Dedifferentiated amniotic fluid mesenchymal stem cell (primary cell): ENCODE measurements around the gene STMP1.
"Not testable (repeated sequence)": the region's sequence is repeated elsewhere in the genome, so short reads cannot be mapped to it uniquely, and the experiment has no call there.

ENCODE experiments used
- DNase-seq: peaks from one replicate; pipeline ENCODE4 v3.0.0-alpha.2; 2016; ENCODE audit errors: extremely low spot score

The STMP1 gene

DNA sequence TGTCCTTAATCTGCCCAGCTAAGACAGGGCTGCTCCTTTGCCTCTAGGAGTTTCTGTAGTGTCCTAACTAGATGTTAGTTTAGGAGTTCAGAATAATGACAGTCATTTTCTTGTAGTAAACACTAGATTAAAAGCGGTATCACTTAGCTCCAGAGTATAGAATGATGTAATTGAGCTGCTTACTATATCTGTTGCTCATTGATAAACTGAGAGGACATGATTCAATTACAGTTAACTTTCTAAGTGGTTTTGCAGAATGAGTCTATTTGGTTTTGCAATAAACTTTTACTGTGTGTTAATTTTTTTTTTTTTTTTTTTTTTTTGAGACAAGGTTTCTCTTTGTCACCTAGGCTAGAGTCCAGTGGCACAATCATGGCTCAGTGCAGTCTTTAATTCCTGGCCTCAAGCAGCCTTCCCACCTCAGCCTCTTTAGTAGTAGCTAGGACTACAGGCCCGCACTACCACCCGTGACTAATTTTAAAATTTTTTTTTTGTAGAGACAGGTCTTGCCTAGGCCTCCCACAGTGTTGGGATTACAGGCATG, 1.8 kb downstream of the STMP1 start:
- no peak for DNase-seq

DNA sequence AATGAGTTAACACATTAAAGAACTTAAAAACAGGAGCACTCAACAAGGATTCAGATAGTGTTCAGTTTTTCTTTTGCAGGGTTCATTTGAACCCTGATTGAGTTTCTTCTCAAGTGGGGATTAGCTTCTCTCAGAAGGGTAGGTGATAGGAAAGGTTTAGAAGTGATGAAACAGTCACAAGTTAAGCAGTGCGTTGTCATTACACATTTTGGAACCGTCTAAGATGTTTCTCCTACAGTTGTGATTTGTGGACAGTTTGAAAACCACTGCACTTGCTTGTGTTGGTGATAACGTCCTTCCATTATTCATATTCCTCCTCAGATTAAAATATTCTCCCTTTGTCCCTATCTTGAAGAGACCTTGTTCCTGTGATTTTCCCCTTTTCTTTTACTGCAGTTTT, 2.7 kb downstream of the STMP1 start:
- DNase-seq, result no peak

DNA sequence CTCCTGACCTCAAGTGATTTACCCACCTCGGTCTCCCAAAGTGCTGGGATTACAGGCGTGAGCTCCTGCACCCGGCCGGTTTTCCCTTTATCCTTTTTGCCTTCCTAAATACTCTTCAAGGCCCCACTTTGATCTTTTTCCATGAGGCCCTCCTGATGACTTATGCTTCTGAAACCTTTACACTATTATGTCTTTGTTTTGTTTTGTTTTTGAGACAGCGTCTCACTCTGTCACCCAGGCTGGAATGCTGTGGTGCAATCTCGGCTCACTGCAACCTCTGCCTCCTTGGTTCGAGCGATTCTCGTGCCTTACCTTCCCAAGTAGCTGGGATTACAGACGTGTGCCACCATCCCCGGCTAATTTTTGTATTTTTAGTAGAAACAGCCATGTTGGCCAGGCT, 3.8 kb downstream of the STMP1 start:
- no peak for DNase-seq

DNA sequence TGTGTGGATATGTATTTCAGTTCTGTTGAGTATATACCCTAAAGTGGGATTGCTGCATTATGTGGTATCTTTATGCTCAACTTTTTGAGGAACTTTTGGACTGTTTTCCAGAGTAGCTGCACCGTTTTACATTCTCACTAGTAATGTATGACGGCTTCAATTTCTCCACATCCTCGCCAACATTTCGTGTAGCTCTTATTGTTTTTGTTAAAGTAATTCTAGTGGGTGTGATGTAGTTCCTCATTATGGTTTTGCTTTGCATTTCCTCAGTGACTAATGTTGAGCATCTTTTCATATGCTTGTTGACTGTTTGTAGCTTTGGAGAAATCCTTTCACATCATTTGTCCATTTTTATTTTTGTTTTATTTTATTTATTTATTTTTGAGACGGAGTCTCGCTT, 4.5 kb downstream of the STMP1 start:
- no peak for DNase-seq

DNA sequence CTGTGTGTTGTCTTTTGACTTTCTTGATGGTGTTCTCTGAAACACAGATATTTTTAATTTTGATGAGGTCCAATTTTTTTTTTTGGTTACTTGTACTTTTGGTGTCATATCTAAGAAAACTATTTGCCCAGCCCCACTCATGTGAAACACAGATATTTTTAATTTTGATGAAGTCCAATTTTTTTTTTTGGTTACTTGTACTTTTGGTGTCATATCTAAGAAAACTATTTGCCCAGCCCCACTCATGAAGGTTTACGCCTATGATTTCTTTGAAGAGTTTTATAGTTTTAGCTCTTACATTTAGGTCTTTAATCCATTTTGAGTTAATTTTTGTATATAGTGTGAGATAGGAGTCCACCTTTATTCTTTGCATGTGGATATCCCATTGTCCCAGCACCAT, 5.3 kb downstream of the STMP1 start:
- DNase-seq, result not testable (repeated sequence)

DNA sequence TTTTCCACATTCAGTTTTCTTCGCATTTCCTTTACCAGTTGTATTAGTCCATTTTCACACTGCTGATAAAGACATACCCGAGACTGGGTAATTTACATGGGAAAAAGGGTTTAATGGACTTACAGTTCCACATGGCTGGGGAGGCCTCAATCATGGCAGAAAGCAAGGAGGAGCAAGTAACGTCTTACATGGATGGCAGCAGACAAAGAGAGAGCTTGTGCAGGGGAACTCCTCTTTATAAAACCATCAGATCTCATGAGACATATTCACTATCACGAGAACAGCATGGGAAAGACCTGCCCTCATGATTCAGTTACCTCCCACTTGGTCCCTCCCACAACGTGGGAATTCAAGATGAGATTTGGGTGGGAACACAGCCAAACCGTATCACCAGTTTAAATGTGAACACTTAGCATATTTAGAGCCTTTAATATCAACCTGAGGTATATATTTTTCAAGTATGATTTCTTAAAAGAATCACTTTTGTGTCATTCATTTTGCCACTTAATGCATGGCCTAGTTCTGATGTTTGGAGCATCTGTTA, 6.6 kb downstream of the STMP1 start:
- not testable (repeated sequence) for DNase-seq

DNA sequence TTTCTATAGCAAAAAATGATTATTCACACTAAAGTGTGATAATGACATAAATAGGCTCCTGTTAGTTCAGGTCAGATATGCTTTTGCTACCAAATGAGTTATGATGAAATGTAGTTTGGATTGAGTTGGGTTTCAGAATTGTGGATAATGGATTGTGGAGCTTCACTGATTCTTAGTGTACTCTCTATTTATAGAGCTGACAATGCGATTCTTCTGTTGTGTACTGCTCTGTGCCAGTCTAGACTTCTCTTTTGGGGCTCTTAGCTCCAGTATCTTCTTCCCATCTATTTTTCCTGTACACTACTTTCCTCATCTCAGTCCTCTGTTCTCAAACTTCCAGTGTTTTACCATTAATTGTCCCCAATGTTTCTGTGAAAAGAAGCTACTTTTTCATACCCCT, 7.5 kb downstream of the STMP1 start:
- no peak for DNase-seq

DNA sequence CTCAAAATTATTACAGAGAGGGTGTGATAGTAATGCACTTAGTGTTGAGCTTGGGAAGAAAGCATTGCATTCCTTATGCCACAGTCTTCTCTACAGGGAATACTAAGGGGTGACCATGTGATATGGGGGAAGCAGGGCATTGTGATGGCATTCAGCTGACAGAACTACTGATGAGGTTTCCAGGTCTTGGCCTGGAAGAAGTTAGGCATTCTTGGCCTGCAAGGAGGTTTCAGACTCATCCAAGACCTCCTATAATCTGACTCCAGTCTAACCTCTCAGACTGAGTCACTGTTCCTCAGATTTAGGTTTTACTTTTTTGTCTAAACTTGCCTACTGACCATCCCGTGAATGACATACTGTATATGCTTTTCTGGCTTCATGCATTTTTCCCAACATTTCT, 7.9 kb downstream of the STMP1 start:
- peak; percentile 36 for DNase-seq

DNA sequence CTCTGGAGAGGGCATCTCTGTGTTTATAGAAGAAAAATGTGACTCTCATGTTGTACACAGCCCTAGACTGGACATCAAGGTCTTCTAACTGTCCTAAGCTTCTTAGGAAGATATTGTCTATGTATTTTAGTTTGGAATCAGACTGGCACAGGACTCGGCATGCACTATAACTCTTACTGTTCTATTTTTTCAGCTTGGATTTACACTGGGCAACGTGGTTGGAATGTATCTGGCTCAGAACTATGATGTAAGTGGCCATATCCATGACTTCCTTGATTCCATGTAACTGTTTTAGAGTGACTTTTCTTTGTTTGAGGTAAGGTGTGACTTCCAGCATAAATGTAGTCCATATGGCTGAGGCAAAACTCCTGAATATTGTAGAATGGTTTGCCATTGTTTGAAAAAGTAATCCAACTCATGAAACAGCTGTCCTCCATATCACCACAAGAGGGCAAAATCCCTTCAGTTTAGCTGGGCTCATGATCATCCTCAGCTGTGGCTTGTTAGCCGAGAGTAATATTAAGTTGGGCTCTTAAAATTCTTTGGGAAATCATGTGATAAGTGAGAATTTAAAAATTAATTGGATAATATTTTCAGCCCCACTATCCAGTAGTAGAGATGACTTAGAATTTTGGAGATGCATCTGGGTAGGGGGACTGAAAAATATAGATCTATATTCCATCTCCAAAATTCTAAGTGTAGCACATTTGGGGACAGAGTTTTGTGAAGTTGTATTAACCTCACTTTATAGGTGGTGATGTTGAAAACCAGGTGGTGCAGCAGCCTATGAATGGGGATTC, 10.4 kb downstream of the STMP1 start:
- DNase-seq, result peak; percentile 80

DNA sequence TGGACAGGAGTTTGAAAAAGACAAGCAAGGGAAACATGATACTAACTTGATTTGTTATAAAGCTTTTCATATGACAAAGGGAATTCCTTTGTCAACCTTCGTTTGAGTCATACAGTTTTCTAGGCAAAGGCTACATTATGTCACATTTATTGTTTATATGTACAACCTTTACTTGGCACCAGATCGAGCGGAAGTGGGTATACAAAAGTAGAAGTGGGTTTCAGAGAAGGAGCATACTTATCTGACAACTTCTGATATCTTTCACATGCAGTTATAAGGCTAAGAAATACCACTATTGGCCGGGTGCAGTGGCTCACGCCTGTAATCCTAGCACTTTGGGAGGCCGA, 11.0 kb downstream of the STMP1 start:
- peak; percentile 36 for DNase-seq

DNA sequence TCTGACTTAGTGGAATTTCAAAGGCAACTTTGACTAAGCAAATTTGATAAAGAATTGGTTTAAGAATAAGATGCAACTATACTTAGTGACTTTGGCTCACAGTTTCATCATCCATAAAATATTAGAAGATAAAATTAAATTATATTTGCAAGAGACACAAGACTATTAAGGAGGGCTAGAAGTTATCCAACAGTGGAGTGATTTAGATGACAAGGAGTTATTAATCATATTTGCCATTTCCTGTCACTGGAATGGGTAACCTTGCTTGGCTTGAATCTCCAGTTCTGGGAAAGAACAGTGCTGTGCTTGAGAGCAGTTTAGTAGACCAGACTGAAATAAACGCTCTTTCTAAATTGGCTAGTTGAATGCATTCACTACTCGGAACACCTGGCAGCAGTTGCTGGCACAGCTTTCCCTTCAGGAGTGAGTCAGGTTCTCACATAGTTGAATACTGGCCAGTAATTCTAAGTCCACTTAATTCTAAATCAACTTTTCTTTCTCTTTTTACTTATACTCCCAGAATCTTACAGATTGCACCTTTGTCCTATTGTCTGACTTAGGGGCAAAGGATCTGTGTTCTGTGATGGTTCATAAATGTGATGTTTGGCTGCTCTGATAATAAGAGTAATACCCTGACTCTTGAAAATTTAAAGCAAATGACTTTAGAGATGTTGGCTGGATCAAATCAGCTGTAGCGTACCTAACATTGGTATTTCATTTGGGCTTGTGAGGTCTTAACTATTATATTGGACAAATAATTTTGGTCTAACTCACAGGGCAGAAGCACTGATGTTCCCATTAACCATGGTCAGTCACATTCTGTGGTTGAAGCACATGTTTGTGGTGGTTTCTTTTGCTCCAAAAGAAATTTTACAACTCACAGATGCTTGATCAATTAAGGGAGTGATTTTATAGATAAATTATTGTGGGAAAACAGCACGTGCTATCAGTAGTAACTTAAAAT, 16.6 kb downstream of the STMP1 start:
- DNase-seq, result no peak

DNA sequence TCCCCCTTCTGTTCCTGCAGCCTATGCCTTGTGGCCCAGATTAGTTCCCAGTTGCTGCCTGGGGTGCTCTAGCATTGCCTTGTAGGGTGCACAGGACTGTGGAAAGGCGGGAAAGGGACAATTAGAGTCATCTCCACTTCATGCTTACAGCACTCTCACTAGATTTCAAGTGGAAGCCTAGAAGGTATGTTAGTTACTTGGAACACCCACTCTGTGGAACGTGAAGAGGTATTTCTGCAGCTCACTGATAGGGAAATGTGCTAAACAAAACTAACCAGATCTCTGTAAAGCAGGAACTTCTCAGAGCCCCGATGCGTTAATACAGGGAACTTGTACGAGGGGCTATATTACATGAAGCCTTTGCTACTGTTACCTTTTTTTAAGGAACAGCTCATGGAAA, 19.4 kb downstream of the STMP1 start:
- no peak for DNase-seq

DNA sequence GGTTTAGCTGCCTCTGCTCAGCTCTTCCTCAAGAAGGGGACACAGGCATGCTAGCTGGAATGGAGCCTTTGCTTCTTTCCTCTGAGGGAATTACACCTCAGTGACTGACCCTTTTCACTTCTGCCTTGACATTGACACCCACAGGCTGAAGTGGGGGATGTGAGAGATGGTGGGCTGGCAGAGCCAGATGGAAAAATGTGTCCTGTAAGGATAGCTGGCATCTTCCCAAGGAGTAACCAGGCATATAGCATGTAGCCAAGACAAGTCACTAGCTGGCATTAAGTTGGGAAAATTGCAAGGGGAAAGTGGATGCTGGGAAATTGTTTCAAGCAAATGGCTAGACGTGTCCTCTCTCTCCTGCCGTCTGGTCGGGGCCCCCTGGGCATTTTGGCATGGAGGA, 19.9 kb downstream of the STMP1 start:
- DNase-seq, result no peak

DNA sequence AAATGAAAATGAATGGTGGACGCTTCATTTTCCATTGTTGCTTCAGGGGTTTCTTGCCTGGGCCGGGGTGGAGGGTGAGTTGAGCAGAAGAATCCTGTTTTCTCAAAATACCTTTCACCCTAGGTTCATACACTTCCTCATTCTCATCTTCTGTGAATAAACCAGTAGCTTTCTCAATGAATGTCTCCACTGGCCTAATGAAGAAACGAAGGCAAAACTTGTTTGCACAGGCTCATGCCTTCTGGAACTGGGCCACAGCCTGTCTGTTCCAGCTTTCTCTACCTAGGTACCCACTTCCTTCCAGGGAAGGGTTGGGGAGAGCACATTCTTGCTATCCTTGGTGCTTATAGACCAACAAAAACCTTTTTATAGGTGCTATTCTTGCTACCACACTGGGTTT, 21.3 kb downstream of the STMP1 start:
- no peak for DNase-seq

DNA sequence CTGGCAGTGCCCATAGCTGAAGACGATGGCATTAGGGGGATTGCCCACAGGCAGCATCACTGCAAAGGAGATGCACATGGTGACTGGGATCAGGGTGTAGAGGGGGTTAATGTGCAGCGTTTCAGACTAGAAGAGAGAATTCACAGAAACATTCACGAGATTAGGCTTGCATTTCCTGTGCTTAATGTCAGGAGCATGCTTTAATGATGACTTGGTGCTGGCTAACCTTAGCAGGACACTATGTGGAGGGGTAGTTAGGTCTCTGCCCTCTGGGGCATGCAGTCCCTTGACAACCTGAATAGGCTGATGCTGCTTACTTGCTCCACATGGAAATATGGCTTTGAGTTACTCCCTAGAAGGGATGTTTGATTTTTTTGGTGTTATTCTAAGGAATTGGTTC, 21.8 kb downstream of the STMP1 start:
- DNase-seq, result no peak

DNA sequence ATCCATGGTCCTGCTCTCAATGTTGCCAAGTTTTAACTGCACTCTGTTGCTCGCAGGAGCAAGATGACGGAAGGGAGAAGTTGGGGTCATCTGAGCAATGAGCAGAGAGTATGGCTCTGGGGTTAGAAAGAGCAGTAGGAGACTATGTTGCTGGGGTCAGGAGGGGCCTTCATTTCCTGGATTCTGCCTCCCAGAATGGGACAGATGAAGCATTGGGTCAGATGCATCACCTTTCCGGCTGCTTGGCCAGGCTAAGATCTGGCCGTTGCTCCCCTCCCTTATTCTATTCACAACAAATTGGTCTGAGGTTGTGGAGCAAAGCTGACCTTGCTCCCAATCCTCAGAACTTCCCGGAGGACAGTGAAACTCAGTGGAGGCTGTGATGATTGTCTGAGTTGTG, 22.4 kb downstream of the STMP1 start:
- no peak for DNase-seq

DNA sequence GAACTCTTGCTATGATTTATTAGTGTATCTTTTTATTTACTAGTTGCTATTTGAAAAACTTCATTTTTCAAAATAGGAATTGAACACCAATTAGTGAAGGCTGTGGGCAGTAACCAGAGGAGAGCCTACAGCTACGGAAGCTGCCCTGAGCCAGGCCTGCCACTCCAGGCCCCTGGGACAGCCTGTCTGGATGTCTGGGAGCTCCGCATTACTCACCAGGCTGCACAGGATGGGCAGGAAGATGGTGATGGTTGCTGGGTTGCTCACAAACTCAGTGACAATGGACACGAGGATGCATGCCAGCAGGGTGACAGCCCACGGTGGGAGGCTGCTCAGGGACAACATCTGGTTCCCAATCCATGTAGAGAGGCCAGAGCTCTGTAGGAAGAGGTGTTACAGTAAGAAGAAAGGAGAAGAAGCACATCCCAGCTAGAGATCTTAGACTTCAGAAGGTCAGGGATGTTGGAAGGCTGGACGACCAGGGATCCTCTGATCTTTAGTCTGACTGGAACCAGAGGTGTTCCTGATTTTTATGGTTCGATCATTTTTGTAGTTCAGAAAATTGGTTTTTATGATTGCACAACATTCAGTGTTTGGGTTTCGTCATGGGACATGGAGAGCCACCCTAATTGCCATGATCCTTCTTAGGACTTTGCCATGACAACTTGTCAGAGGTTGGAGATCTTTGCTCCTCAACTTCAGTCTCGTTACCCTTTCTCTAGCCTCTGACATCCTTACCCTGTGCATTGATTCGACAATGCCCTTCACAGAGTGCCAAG, 23.2 kb downstream of the STMP1 start:
- no peak for DNase-seq

DNA sequence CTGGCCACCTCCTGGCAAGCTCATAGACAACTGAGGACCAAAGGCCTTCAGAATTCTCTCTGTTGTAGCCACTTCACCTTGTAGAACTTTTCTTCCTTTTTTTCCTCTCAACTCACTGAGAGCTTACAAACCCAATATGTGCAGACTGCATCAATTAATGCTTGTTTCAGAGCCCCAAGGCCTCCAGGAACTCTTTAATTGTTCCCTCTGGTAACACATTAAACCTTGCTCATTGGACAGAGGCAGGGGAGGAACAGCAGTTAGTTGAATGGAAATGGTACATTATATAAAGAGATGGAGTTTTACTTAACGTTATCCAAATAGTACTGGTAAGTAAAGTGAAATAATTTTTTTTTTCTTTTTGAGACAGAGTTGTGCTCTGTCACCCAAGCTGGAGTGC, 25.2 kb downstream of the STMP1 start:
- DNase-seq, result no peak

DNA sequence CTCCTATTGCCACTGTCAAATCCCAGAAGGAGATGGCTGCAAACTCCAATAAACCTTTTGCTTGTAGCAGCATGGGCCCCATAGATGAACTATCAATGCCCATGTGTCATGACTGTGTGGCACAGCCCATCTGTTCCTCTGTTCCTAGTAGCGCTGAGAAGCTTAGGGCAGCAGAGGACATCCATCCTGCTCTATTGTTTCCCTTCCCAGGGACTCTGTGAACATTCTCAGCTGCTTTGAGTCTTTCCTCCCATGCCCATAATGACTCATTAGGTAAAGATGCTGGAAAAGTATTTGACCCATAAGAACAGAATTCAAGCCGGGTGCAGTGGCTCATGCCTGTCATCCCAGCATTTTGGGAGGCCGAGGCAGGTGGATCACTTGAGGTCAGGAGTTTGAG, 28.3 kb downstream of the STMP1 start:
- no peak for DNase-seq

DNA sequence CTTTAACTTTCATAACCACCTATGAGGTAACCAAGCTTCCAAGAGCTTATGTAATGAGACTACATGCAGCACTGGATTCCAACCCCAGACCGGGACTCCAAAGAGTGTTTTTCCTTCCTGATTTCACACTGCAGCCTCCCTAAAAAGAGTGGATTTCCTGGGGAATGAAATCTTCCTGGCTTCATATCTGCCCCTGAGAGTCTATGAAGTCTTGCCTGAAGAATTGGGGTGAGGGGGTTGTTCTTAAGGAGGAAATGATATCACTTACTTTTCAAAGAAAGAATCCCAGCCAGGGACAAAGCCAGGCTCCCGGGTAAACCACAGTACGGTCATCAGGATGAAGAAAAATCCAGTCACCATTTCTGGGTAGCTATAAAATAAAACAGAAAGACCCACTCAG, 29.7 kb downstream of the STMP1 start:
- no peak for DNase-seq

DNA sequence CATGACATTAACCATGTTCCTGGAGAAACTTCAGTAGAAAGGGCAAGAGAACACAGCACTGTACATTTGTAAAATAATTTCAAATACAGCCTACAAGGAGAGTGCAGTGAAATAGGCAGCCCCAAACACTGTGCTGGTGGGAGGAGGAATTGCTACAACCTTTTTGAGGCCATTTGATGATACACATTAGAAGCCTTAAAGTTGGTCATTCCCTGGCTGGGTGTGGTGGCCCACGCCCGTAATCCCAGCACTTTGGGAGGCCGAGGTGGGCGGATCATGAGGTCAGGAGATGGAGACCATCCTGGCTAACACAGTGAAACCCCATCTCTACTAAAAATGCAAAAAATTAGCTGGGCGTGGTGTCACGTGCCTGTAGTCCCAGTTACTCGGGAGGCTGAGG, 30.3 kb downstream of the STMP1 start:
- not testable (repeated sequence) for DNase-seq

DNA sequence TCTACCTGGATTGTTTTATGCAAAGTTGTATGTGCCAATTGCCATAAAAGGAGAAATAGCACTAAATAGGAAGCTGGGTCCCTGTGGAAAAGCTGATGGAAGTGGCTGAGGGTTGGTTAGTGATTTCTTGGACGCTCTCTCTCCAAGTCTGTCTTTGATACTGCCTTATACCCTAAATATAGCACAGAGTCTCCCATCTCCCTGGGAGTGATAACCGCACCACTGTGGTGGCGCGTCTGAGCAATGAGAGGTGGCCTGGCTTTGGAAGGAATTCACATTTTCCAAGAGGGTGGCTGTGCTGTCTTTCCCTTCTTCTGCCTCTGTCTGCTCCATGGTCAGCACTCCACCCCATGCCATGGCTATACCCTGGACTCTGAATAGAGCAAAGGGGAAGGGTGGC, 31.2 kb downstream of the STMP1 start:
- DNase-seq, result no peak
